Measurements from ENCODE around the gene DNAJC1.
"Not testable (repeated sequence)": the region's sequence is repeated elsewhere in the genome, so short reads cannot be mapped to it uniquely, and the experiment has no call there.

DNAJC1 gene

DNA sequence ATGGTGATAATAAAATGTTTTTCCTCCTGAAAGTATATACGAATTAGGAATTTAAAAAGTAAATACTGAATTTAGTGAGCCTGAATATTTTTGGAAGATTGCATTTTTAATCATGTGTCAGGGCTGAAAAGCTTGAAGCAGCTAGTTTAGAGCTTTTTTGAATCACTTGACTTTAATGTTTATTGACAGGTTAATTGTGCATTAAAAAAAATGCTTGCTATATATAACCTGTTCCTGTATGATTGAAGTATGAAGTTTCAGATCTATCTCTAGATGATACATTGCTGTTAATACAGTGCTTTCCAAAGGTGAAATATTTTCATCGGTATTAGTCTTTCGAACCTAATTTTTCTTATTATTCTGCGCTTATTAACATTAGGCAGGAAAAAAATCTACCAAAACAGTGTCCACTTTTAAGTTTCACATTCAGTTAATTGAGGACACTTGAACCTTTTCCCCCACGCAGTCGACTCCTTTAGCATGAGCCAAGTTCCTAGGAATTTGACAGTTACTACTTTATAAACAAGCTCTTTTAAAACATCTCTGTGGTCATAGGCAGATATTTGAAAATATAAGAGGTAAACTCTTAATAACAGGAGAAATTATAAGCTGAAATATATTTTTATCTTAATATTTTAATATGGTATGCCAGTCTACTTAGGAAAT lies 282.4 kb downstream of the DNAJC1 start:
- DNase-seq: no peak

DNA sequence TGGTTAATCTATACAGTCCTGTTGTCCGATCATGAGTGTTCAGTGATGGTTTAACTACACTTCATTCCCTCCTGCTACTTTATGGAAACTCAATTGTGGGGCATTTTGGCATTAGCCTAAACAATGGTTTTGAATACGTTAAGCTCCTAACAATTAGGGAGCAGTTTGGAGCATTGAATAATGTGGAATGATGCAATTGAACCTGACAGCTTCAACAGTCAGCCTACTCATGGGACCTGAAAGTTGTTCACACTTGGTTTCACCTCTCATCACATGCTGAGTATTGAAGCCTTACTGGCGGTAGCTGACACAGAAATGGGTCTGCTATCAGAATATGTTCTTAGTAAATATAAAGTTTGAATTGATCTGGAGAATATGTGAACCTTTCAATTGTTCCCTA lies 283.4 kb downstream of the DNAJC1 start:
- no peak for DNase-seq

DNA sequence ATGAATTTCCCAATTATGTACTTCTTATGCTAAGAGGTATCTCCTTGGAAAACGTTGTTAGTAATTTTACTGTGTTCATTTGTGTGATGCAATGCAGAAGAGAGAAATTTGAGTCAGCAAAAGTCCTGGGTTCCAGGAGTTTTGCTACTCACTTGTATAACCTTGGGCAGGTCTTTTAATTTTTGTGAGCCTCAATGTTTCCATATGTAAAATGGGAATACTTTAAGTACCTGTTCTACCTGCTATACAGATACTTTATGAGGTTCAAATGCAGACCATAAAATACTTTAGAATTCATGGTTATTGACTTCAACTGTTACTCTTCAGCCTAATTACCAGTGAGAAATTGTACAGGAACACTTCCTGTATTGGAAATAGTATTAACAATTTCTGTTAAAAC lies 284.0 kb downstream of the DNAJC1 start:
- no peak for DNase-seq

DNA sequence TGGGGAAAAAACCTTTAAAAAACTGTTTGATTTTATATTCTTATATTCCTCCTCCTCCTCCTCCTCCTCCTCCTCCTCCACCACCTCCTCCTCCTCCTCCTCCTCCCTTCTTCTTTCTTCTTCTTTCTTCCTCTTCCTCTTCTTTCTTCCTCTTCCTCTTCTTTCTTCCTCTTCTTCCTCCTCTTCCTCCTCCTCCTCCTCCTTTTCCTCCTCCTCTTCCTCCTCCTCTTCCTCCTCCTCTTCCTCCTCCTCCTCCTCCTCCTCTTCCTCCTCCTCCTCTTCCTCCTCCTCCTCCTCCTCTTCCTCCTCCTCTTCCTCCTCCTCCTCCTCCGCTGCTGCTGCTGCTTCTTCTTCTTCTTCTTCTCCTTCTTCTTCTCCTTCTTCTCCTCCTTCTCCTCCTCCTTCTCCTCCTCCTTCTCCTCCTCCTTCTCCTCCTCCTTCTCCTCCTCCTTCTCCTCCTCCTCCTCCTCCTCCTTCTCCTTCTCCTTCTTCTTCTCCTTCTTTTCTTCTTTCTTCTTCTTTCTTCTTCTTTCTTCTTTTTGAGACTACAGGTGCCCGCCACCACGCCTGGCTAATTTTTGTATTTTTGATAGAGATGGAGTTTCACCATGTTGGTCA lies 286.0 kb downstream of the DNAJC1 start:
- DNase-seq: not testable (repeated sequence)

DNA sequence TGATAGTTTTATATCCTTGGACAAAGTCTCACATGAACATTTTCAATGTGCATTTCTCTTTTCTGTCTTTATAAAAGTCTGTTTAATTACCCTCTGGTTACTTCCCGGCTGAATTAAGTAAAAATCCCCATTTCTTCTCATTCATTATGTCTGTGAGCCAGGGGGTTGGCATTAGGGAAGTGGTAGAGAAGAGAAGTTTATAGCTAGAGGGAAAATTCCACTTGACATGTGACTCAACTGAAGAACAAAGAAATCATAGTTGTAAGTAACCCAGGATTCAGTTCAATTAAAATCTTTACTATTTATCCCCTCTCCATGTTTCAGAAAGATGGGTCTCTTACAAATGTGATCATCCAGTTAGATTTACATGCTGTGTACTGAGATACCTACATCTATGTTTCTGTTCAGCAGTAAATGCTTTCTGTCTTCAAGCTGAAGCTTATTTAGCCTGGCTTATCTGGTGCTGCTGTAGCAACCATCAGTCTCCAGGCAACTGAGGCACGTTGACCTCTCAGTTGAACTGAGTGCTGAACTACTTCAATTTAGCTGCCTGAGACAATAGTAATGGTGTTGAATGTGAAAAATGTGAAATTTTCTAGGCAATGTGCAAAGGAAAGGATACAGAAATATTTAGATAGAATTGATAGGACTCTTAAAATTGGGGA lies 287.9 kb downstream of the DNAJC1 start:
- no peak for DNase-seq

DNA sequence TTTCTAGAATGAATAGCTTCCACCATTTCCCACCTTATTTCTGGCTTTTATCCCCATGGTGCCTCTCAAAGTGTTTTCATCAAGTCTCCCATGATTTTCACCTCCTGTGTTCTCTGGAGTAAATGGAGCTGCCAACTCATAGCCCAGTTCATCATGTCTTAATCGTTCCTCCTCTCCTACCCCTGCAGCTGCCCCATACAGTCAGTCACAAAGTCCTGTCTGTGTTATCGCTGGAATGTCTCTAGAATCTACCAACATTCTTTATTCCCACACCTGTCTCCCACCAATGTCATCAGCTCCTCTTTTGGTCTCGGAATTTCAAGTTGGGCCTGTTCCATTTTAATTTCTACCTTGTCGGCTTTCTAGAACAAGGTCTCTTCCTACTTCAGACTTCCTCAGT lies 290.6 kb downstream of the DNAJC1 start:
- no peak for DNase-seq

DNA sequence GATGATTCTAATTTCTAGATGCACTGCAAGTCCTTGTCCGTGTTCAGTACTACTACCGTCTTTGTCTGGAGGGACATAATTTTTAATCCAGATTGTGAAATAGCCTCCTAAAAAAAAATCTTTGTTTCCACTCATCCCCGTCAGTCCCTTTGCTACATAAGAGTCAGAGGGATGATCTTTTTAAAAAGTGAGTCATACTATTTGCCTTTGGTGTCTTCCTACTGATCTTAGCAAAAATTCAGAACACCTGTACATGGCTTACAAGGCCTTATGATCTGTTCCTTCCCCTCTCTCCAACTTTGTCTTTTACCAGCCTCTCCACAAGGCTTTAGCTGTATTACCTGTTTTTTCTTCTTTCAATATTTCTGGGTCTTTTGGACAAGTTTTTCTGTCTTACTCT lies 296.0 kb downstream of the DNAJC1 start:
- DNase-seq: no peak
